ENCODE results near the gene EREG. TPM values are rescaled to one million over a fixed set of nuclear protein-coding genes. Genes with fewer than 3 reads are reported as not detected.

The EREG gene
- total and polyA plus RNA-seq, 2 experiments from 2014 or later: not detected

GRCh38 chr4:74375824-74376426 lies 11.0 kb downstream of the EREG start:
- Histone ChIP-seq H3K27ac (no peak overlapping the region), H3K27me3 (no peaks in the 10 kb centered on the region), H3K4me1 (ENCODE audit: low read depth) (no peaks in the 10 kb centered on the region), H3K9me3 (ENCODE audit: low read depth) (no peaks in the 10 kb centered on the region), H3K36me3 (no peaks in the 10 kb centered on the region), H3K4me3 (no peak overlapping the region)
- no peak for DNase-seq (ENCODE audit: low read depth in 1 of 2, low spot score in 1 of 2)
- TF ChIP-seq, protein P1, sequence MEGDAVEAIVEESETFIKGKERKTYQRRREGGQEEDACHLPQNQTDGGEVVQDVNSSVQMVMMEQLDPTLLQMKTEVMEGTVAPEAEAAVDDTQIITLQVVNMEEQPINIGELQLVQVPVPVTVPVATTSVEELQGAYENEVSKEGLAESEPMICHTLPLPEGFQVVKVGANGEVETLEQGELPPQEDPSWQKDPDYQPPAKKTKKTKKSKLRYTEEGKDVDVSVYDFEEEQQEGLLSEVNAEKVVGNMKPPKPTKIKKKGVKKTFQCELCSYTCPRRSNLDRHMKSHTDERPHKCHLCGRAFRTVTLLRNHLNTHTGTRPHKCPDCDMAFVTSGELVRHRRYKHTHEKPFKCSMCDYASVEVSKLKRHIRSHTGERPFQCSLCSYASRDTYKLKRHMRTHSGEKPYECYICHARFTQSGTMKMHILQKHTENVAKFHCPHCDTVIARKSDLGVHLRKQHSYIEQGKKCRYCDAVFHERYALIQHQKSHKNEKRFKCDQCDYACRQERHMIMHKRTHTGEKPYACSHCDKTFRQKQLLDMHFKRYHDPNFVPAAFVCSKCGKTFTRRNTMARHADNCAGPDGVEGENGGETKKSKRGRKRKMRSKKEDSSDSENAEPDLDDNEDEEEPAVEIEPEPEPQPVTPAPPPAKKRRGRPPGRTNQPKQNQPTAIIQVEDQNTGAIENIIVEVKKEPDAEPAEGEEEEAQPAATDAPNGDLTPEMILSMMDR (IDR thresholded peaks at IDR 0.05; ENCODE audit: low read depth, low read length): no peak

DNA sequence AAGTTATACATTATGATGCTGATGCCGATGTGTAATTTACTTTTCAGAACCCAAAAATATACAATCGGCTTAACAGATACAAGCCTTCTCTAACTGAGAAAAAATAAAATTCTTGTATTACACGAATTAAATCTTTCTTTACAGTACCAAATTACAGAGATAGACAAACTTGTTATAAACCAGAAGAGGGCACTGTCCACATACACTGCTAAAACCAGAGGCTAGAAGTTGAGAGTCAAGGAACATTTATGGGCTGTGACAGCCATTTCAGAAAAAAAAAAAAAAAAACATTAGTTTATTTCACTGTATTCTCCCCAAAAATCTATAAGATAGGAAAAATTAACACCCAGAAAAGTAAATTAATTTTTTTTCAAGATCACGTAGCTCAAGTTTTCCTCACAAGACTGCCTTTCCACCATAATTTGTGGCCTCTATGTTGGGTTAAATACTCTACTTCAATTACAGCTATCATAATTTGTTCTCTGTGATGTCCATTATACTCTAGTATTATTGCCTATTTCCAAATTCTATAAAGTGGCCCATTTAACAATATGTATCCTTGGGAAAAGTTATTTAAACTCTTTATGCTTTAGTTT lies 12.0 kb downstream of the EREG start:
- peak; percentile 48 to 90 for DNase-seq (ENCODE audit: low read depth in 1 of 2, low spot score in 1 of 2)
- TF ChIP-seq, protein P1 (IDR thresholded peaks at IDR 0.05; ENCODE audit: low read depth, low read length): peak; percentile 57
- Histone ChIP-seq H3K4me1 (ENCODE audit: low read depth) (no peaks in the 10 kb centered on the region), H3K9me3 (ENCODE audit: low read depth) (no peaks in the 10 kb centered on the region), H3K36me3 (no peaks in the 10 kb centered on the region), H3K4me3 (no peak overlapping the region), H3K27me3 (no peaks in the 10 kb centered on the region), H3K27ac (no peak overlapping the region)

- H3K27me3 ChIP-seq: no peaks in the 10 kb centered on the region
Observed at GRCh38 chr4:74377714-74378113, 12.8 kb downstream of the EREG start.

DNA sequence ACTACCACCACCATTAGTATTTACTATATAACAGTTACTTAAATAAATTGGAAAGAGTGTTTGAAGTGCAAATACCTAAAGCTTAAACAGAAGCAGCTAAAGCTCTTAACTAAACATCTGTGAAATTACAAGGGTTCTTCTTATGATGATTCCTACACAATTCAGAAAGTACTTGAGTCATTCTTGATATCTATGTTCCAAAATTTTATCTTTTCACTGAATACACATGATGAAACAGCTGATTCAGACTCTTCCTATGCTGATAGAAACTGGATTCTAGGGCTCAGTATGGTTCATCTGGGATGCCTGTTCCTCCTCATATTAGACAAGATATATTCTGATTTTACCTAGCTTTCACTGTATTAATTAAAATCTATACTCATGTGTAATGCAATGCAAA lies 13.6 kb downstream of the EREG start:
- TF ChIP-seq, protein P1 (IDR thresholded peaks at IDR 0.05; ENCODE audit: low read depth, low read length): no peak
- peak in 1 of 2 donors; percentile 59 for DNase-seq (ENCODE audit: low read depth in 1 of 2, low spot score in 1 of 2)
- no peak overlapping the region for H3K27ac ChIP-seq
- no peak overlapping the region for H3K4me3 ChIP-seq
- H3K9me3 ChIP-seq (ENCODE audit: low read depth): no peaks in the 10 kb centered on the region
- no peaks in the 10 kb centered on the region for H3K27me3 ChIP-seq
- H3K4me1 ChIP-seq (ENCODE audit: low read depth): no peaks in the 10 kb centered on the region
- H3K36me3 ChIP-seq: no peaks in the 10 kb centered on the region

More at GRCh38 chr4:74377714-74378113, 12.8 kb downstream of the EREG start:
- Histone ChIP-seq H3K36me3 (no peaks in the 10 kb centered on the region), H3K27ac (no peak overlapping the region), H3K4me3 (no peak overlapping the region), H3K9me3 (ENCODE audit: low read depth) (no peaks in the 10 kb centered on the region), H3K4me1 (ENCODE audit: low read depth) (no peaks in the 10 kb centered on the region)
- TF ChIP-seq, protein P1 (IDR thresholded peaks at IDR 0.05; ENCODE audit: low read depth, low read length): no peak
- DNase-seq (ENCODE audit: low read depth in 1 of 2, low spot score in 1 of 2): peak in 1 of 2 donors; percentile 29

GRCh38 chr4:74379912-74380311 lies 15.0 kb downstream of the EREG start:
- TF ChIP-seq, protein P1 (IDR thresholded peaks at IDR 0.05; ENCODE audit: low read depth, low read length): no peak
- DNase-seq (ENCODE audit: low read depth in 1 of 2, low spot score in 1 of 2): no peak
- H3K36me3 ChIP-seq: no peaks in the 10 kb centered on the region

More at GRCh38 chr4:74379912-74380311, 15.0 kb downstream of the EREG start:
- H3K4me3 ChIP-seq: no peak overlapping the region
- no peaks in the 10 kb centered on the region for H3K4me1 ChIP-seq (ENCODE audit: low read depth)
- H3K27ac ChIP-seq: no peak overlapping the region
- H3K27me3 ChIP-seq: no peaks in the 10 kb centered on the region
- no peaks in the 10 kb centered on the region for H3K9me3 ChIP-seq (ENCODE audit: low read depth)
